Cardiac fibroblast (primary cell): Measurements from ENCODE around the gene RWDD4.

Source experiments
- DNase-seq, 2 donors: peaks; one replicate each; pipeline versions ENCODE4 v3.0.0 to v3.0.0-alpha.2; 2010; ENCODE audit warnings: low read depth in 2 of 2
- H3K4me3 ChIP-seq, 2 donors: replicated peaks in 1 of 2; 1 replicate in 1 of 2; 2 replicates in 1 of 2; pipeline ENCODE4 v1.5.1; 2011; ENCODE audit warnings: low read depth in 2 of 2, low read length in 2 of 2, mild to moderate bottlenecking in 2 of 2, moderate library complexity in 1 of 2
- CTCF ChIP-seq: IDR thresholded peaks from one replicate; pipeline ENCODE4 v1.5.1; 2011; ENCODE audit warnings: low read depth, mild to moderate bottlenecking, low read length, inconsistent platforms

Gene RWDD4

GRCh38 chr4:183686461-183686860, 27.5 kb upstream of the RWDD4 start:
- no peak for TF ChIP-seq CTCF
- no peak overlapping the region for H3K4me3 ChIP-seq
- DNase-seq = no peak

GRCh38 chr4:183681119-183681518, 22.1 kb upstream of the RWDD4 start:
- no peak for TF ChIP-seq CTCF
- no peak for DNase-seq

GRCh38 chr4:183675625-183676024, 16.6 kb upstream of the RWDD4 start:
- DNase-seq = no peak
- no peak for TF ChIP-seq CTCF
- H3K4me3 ChIP-seq = no peak overlapping the region

More at GRCh38 chr4:183681119-183681518, 22.1 kb upstream of the RWDD4 start:
- H3K4me3 ChIP-seq = no peak overlapping the region

- no peak for TF ChIP-seq CTCF
- no peak overlapping the region for H3K4me3 ChIP-seq
- DNase-seq = no peak
Observed at GRCh38 chr4:183674153-183674552, 15.2 kb upstream of the RWDD4 start.

- H3K4me3 ChIP-seq = no peak overlapping the region
- DNase-seq = no peak
- TF ChIP-seq CTCF = no peak
Observed at GRCh38 chr4:183670960-183671555, 12.1 kb upstream of the RWDD4 start.

GRCh38 chr4:183670251-183670650, 11.3 kb upstream of the RWDD4 start:
- no peak for TF ChIP-seq CTCF
- DNase-seq = peak in 1 of 2 donors; percentile 5
- no peak overlapping the region for H3K4me3 ChIP-seq

GRCh38 chr4:183666088-183666487, 7.1 kb upstream of the RWDD4 start:
- H3K4me3 ChIP-seq = no peak overlapping the region
- no peak for TF ChIP-seq CTCF
- no peak for DNase-seq
